Brain pericyte (primary cell): ENCODE measurements around the gene CCDC85C.

Experiments
- DNase-seq: peaks from one replicate; pipeline ENCODE4 v3.0.0-alpha.2; 2012; ENCODE audit warnings: low read depth, low spot score

CCDC85C gene

DNA sequence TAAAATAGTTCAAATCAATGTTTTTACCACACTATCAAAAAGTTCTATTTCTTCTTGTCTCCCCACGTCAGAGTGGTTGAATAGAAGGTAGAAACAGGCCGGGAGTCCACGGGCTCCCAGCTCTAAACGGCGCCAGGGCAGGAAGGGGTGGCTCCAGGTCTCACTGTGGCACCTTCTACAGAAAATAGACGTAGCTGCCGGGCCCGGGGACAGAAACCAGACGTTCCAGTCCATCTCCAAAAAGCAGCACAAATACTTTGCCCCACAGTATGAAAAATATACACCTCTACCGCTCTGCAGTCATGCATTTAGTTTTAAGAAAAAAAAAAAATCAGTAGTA is 91.9 kb downstream of the CCDC85C start:
- DNase-seq, result no peak

GRCh38 chr14:99511421-99512109 is 92.4 kb downstream of the CCDC85C start:
- DNase-seq, result no peak

- no peak for DNase-seq
These were observed 93.4 kb downstream of the CCDC85C start for GRCh38 chr14:99510556-99511139.

DNA sequence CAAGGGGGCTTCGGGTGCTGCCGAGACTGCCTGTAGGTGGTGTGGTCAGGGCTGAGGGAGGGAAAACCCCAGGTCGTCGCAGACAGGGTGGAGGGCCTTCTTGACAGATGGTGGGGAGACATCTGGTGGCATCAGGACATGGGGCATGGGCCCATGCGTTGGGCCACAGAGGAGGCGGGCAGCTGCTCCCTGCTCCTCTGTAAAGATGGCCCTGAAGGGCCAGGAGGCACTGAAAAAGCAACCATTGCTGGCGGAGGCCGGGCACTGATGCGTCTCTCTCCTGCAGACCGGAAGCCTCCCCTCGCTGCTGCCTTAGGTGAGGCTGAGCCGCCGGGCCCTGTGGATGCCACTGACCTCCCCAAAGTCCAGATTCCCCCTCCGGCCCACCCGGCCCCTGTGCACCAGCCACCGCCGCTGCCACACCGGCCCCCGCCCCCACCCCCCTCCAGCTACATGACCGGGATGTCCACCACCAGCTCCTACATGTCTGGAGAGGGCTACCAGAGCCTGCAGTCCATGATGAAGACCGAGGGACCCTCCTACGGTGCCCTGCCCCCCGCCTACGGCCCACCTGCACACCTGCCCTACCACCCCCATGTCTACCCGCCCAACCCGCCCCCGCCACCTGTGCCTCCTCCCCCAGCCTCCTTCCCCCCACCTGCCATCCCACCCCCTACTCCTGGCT is 94.0 kb downstream of the CCDC85C start:
- DNase-seq, result no peak

GRCh38 chr14:99508896-99509629 is 94.9 kb downstream of the CCDC85C start:
- DNase-seq, result no peak

DNA sequence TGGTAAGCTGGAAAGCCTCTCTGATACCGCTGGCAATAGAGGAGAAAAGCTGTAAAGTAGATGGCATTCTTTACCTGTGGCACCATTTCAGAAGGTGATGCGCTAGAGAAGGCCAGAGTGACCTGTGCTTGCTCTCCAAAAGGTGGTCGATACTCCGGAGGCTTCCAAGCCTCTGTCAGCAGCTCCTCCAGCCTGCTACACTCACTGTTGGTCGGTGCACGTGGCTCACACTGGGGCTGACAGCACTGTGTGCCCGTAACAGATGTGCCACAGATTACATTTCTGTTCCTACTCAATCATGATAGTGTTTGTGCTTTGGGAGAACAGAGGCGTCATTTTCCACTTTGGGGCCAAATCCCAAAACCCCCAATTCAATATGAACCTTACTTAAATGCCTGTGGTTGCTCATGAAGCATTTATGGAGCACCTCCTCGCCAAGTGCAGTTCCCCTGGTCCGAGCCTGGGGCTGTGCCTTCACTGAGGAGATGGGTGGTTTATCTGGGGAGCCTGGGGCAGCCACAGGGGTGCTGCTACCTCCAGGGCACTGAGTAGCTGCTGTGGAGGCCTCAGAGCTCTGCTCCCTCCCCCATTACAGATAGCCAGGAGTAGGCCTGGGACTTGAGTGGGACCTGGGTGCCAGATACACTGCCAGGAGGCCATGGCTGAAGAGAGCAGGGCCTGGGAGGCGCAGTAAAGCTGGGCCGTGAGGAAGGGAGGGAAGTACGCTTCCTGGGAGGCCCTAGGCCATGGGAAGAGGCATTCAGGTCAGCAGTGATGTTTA is 96.0 kb downstream of the CCDC85C start:
- no peak for DNase-seq

GRCh38 chr14:99506276-99506675 is 97.7 kb downstream of the CCDC85C start:
- no peak for DNase-seq

DNA sequence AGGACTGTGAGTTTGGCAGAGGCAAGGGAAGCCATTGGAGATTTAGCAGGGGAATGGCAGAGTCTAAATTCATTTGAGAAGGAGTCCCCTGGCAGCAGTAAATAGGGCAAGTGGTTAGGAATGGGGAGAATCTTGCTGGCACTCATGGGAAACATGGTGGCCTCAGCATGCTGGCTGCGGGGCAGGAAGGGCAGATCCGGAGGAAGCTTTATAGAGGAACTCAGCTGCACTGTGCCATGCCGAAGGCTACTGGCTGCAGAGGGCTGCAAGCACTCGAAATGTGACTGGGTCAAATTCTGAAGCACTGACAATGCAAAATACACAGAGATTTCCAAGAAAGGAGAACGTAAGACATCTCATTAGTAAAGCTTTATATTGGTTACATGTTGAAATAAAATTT is 98.9 kb downstream of the CCDC85C start:
- DNase-seq, result no peak

DNA sequence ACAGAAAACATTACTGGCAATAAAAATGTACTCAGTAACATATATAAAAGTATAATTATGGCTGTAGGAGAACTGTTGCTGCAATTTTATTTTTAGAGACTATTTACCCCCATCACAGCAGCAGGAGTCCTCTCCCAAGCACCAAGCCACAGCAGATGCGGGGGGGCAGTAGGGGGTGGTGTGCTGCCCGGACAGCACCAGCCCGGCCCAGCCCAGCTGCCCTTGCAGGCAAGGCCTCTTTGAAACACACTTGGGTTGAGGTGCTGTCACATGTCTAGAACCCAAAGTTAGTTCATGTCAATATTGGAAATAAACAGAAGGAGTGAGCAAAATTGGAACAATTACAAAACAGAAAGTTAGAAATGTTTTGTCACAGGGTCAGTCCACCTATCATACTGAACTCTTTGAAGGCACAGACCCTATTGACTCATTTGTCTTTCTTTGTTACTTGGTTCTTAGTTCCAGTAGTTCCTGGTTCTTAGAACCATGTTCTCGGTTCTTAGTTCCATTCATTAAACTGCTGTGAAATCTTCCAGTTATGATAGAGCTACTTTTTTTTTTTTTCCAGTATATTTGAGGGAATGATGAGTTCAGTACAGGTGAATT is 100.1 kb downstream of the CCDC85C start:
- DNase-seq, result no peak

DNA sequence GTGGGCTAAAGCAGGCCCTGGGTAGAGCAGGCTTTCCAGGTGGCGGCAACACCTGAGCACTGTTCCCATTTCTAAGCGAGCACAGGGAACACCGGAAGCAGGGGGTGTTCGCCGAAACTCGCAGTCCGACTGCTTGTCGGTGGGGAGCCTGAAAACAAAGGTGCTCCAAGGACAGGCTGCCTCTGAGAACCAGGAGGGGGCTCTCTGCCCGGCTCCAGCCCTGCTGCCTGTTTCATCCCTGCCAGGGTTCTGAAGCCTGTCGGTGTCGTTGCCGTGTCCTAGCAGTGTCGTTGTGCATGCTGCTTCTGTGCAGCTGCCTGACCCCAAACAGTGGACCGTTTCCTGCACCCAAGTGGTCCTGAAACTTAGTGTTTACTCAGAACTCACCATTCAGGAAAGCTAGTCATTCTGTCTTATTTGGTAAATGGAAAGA is 101.0 kb downstream of the CCDC85C start:
- DNase-seq, result no peak

- no peak for DNase-seq
These were observed 106.1 kb downstream of the CCDC85C start for GRCh38 chr14:99497894-99498293.

GRCh38 chr14:99497341-99497740 is 106.7 kb downstream of the CCDC85C start:
- DNase-seq, result no peak

DNA sequence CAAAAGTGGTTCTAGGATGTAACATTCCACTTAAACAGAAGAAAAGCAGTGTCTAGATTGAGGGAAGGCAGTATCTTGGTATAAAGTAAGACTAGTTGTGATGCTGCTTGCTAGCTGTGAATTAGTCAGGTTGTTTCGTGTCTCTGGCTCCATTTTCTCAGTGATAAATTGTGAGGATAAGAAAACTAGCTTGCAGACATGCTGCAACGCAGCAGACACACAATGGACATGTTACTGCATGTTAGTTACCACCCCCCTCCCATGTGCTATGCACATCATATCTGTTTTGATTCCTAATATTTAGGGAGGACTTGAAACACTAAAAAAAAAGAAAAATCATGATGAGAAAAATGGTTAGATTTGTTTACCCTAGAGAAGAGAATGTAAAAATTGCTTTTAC is 119.9 kb downstream of the CCDC85C start:
- no peak for DNase-seq

DNA sequence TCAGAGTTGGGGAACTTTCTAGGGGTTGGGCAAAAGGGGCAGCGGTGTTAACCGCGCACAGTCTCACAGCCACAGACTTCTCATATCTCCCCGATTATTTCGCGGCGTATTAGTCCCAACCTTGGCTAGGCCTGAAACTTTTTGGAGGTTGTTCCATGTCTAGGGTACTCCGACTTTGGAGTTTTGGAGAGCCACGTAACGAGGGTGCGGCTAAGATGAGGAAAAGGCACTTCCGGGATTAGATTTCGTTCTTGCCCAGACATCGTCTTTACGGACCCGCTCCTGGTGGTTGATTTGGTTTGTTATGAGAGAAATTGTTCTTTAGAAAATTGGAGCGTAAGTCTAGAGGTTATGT is 122.3 kb downstream of the CCDC85C start:
- no peak for DNase-seq

DNA sequence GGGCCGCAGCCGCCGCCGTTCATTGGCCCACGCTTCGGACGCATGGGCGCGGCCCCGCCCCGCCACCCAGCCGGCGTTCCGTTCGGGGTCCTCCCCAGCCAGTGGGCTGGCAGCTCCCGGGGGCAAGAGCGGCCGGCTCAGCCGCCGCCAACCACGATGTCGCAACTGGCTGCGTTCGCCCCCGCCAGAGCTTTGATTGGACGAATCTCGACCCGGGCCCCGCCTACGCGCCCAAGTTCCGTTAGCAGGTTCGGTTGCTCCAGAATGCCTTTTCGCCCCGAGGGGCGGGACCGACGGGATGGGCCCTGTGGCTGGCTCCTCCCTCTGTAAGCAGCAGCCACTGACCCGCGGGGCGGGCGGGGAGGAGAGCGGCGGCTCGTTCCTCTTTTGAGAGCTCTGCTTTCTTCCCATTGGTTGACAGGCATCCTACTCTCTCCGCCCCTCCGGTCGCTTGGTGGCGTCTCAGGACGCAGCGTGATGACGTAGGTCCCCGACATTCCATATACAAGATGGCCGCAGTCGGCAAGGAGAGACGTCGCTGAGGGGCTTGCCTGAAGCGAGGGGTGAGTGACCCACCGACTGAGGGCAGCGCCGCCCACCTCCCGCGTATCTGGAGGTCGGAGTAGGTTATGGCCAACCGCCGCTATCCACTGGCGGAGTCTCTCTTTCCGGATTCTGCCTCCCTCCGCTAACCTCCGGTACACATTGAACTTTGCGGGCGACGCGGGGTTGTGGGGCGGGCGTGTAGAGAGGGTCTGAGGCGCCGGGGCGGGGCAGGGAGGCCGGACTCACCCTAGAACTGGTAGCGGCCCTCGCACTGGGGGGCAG is 122.9 kb downstream of the CCDC85C start, which contains the start of gene CCNK:
Gene CCNK, plus strand, starts transcription at position 493 of the 828 bp plus-strand sequence. CDS start 11,269 bp downstream, outside the sequence.
- peak; percentile 100 for DNase-seq

DNA sequence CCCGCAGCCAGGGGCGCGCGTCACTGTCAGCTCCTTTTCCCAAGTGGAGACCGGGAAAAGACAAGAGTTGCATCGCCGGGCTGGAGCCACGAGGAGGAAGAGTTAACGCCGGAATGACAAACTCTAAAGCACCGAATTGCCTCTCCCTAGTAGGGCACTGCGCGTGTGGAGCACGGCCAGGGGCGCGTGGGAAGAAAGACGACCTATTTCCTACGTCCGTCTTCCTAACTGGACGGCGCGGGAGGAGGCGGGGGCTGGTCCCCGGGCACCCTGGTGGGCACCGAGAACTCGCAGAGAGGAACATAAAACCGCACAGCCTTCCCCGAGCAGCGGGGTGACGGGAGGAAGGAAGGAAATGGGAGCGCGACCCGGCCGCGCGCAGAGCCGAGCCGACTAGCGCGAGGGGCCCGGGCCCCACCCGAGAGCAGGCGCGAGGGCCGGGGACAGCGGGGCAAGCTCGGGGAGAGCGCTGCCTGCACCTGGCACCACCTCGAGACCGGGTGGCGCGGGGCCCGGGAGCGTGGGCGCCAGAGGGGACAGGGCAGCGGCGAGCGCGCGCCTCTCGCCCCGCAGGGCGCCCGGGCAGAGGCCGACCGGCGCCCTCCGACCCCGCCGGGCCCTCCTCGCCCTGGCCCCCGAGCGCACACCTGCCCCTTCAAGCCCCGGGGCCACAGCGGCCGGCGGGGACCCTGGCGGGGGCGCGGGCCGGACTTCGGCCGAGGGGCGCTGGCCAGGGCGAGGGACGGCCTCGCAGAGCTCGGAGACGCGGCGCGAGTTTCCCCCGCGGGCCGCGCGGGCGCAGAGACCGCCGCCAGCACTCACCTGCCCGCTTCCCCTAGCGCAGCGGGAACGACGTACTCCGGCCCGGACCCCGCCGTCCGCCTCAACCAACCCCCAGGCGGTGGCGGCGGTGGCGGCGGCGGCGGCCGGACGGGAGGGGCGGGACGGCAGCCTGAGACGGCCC is 123.8 kb downstream of the CCDC85C start, which contains the start of gene SETD3:
Gene SETD3, minus strand, starts transcription at position 954 of the 964 bp plus-strand sequence. CDS start 15,054 bp downstream, outside the sequence.
- DNase-seq, result no peak

DNA sequence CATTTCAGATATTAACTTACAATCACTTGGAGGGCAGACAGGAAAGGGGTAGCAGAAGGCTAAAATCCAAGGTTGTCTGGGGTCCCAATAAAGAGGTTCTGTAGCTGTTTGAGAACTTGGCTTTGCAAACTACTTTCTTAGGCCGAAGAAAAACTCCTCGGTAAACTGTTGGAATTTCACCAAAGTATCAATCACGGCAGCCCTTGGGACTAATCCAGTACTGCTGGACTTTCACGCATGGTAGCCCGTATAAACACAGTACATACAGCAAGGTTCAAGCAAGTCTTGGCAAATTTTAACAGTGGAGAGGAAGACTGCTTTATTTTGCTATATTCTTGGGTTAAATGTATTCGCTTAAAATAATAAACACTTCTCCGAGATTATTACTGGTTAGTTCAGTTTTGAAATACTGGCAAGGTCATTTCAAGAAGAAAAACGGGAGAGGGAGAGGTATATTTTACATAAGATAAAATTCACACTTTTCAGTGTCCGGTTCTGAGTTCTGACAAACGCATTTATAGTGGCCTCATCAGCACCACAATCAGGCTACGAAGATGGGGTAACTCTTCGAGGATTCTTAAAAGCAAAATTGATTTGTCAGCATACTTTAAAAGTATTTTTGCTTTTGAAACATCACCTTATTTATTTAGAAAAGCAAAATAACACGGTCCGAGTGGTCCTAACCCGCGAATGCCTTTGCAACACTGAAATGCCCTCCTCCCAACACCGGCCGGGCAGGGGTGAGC is 124.7 kb downstream of the CCDC85C start:
- no peak for DNase-seq

- no peak for DNase-seq
These were observed 125.9 kb downstream of the CCDC85C start for GRCh38 chr14:99478128-99478527.
